ENCODE data around the gene GEMIN7.

Gene GEMIN7

GRCh38 chr19:45063851-45064801 lies 14.9 kb upstream of the GEMIN7 start:
- DNase-seq = no peak

GRCh38 chr19:45066921-45067661 lies 12.0 kb upstream of the GEMIN7 start:
- DNase-seq = no peak

GRCh38 chr19:45068041-45068440 lies 11.0 kb upstream of the GEMIN7 start:
- no peak for DNase-seq

GRCh38 chr19:45069056-45069455 lies 10.0 kb upstream of the GEMIN7 start:
- no peak for DNase-seq

GRCh38 chr19:45070214-45070613 lies 8.8 kb upstream of the GEMIN7 start:
- DNase-seq = no peak

GRCh38 chr19:45070861-45071544 lies 8.1 kb upstream of the GEMIN7 start:
- DNase-seq = no peak

GRCh38 chr19:45071545-45071938 lies 7.5 kb upstream of the GEMIN7 start:
- no peak for DNase-seq

- DNase-seq = no peak
Observed at GRCh38 chr19:45071969-45072790, 6.9 kb upstream of the GEMIN7 start.

GRCh38 chr19:45074744-45075300 lies 4.2 kb upstream of the GEMIN7 start:
- DNase-seq = no peak

GRCh38 chr19:45075301-45076028 lies 3.6 kb upstream of the GEMIN7 start:
- DNase-seq = peak; percentile 62

GRCh38 chr19:45076029-45076850 lies 2.8 kb upstream of the GEMIN7 start, which contains the start of gene ZNF296:
TSS of gene ZNF296 (minus strand) at chr19:45076478. CDS start at chr19:45076373, 105 bp downstream.
- peak; percentile 91 for DNase-seq

- DNase-seq = no peak
Observed at GRCh38 chr19:45076851-45077730, 2.0 kb upstream of the GEMIN7 start.

- no peak for DNase-seq
Observed at GRCh38 chr19:45078390-45079062, 534 bp upstream of the GEMIN7 start.

- DNase-seq = no peak
Observed at GRCh38 chr19:45079911-45080370, 881 bp downstream of the GEMIN7 start.

GRCh38 chr19:45082170-45082569 lies 3.1 kb downstream of the GEMIN7 start:
- no peak for DNase-seq

- no peak for DNase-seq
Observed at GRCh38 chr19:45086480-45086879, 7.4 kb downstream of the GEMIN7 start.

GRCh38 chr19:45087531-45087930 lies 8.5 kb downstream of the GEMIN7 start:
- DNase-seq = peak; percentile 35

GRCh38 chr19:45090034-45090433 lies 11.0 kb downstream of the GEMIN7 start:
- no peak for DNase-seq

- no peak for DNase-seq
Observed at GRCh38 chr19:45090606-45091005, 11.5 kb downstream of the GEMIN7 start.
